ENCODE data around the gene MOGAT3.

Gene MOGAT3, protein sequence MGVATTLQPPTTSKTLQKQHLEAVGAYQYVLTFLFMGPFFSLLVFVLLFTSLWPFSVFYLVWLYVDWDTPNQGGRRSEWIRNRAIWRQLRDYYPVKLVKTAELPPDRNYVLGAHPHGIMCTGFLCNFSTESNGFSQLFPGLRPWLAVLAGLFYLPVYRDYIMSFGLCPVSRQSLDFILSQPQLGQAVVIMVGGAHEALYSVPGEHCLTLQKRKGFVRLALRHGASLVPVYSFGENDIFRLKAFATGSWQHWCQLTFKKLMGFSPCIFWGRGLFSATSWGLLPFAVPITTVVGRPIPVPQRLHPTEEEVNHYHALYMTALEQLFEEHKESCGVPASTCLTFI

DNA sequence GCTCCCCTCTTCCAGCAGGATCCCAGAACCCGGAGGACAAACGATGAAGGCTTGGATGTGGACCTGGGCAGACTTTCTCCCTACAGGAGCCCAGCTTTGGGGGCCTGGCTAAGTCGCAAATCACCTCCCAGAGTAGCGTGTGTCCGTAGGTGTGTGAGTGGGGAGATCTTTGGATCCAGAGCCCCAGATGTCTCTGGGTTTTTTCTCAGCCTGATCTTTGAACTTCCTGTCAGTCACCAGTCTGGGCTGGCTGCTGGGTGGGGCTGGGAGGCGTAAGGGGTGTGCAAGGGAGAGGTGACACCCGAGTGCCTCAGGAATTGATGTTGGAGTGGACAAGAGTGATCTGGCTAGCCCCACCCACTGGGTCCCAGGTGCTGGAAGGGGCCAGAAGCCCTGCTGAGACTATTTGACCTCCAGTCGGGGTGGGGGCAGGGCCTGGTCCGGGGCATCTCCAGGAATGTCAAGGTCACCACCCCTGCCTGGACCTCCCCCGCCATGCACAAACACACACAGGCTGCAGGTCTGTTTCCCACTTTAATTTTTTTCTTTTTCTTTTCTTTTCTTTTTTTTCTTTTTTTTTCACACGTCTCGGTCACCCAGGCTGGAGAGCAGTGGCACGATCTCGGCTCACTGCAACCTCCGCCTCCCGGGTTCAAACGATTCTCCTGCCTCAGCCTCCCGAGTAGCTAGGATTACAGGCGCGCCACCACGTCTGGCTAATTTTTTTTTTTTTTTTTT is at the start of gene MOGAT3:
MOGAT3 (minus strand) TSS at position 175 of the 738 bp plus-strand sequence. CDS start 182 bp downstream, outside the sequence.
- no peak for DNase-seq

DNA sequence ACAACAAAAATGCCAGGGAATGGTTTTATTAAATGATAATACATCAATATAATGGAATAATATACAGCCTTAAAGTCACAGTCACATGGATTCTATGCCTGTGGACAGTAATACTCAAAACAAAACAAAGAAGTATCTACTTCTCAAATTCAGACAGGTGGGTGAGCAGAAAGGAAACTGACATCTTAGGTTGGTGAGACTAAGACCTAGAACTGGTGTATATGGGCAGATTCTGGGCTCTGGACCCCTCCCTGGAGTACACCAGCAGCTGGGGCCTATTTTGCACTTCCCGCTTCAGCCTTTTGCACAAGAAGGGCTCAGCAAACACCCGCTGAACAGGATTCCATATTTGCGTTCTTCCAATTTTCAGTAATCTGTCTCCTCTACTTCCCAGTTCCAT is 49.5 kb upstream of the MOGAT3 start:
- DNase-seq, result no peak

DNA sequence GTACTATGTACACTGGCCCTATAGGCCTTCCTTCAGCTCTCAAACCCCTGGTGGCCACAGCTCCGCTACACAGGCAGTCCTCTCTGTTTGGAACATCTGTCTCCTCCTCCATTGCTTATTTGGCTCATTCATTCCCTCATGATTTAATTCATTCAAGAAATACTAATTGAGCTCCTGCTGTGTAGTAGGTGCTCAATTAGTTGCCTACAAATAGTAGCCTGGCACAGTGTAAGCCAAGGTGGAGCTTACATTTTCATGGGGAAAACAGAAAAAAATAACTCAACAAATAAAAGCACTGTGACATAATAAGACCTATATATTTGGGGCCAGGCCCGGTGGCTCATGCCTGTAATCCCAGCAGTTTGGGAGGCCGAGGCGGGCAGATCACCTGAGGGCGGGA is 47.4 kb upstream of the MOGAT3 start:
- no peak for DNase-seq

DNA sequence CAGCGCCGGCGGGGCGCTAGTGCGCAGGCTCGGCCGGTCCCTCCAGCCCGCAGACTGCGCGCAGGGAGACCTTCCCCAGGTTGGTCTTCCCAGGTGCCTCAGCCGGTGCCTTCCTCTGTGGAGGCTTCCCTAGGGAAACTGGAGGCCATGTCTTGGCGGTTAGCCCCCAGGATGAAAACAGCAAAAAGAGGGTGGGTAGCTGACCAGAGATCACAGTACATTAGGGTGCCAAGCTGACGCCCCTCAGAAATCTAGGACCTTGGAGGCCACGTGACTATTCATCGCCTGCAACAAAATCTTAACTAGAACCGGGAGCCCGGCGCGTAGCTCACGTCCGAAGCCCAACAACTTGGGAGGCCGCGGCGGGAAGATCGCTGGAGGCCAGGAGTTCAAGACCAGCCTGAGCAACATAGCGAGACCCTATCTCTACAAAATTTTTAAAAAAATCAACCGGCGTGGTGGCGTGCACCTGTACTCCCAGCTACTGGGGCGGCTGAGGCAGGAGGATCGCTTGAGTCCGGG is 44.4 kb upstream of the MOGAT3 start:
- DNase-seq, result no peak

DNA sequence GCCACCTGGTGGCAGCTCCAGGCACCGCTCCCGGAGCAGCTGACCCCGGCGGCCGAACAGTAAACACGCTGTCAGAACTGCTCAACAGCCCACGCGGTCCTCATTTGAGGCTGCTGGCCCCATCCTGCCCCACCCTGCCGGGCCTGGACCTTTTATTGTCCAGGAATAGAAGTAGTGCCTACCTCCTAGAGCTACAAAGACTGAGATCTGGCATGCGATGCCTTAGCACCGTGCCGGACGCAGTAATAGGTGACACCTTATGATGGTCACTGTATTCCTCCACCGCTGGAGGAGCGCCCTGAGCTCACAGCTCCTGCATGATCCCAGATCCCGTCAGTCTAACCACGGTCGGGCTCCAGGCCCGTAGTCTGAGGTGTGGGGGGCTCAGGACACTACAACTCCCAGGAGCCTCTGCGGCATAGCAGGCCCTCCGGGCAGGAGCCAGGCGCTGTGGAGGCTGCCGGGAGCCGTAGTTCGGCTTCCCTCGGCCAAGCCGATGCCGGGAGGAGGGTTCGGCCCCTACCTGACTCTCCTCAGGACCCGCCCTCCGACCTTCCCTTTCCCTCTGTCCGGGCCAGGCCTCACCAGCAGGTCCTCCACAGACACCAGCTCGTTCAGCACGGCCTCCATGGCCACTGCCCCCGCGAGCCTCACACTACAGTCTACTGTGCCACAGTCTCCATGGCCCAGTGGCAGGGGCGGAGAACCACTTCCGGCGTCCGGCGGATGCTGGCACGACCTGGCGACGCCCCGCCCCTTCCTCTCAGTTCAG is 43.7 kb upstream of the MOGAT3 start, which contains the start of gene FIS1:
FIS1 (minus strand) TSS at position 707 of the 772 bp plus-strand sequence; CDS start at position 630, 77 bp downstream.
- DNase-seq, result peak; percentile 96

DNA sequence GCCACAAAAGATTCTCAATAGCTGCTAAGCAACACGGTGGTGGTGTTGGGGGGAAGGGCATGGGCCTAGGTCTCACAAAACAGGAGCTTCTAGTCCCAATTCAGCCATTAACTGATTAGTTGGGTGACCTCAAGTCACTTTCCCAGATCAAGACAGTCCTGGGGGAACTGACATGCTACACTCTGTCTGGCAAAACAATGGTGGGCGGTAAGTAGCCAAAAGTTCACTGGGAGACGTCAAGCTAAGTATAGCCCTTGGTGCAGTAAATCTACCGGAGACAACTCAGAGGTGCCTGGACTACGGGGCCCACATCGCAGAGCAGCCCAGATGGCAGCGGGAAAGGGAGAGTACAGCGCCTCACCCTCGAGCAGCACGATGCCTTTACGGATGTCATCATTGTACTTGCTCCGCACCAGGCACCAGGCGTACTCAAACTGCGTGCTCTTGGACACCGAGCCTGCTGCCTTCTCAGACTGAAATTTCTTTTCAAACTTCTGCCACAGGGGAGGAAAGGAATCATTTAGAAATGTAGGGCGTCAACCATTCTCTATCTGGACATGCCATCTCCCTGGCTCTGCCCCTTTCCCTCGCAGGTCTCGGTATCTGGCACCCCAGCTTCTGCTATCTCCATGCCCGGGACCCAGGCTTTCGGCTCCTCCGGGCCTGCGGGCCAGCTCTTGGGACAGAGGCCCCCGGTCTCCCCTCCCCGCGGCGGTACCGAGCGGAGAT is 43.0 kb upstream of the MOGAT3 start:
- DNase-seq, result no peak

DNA sequence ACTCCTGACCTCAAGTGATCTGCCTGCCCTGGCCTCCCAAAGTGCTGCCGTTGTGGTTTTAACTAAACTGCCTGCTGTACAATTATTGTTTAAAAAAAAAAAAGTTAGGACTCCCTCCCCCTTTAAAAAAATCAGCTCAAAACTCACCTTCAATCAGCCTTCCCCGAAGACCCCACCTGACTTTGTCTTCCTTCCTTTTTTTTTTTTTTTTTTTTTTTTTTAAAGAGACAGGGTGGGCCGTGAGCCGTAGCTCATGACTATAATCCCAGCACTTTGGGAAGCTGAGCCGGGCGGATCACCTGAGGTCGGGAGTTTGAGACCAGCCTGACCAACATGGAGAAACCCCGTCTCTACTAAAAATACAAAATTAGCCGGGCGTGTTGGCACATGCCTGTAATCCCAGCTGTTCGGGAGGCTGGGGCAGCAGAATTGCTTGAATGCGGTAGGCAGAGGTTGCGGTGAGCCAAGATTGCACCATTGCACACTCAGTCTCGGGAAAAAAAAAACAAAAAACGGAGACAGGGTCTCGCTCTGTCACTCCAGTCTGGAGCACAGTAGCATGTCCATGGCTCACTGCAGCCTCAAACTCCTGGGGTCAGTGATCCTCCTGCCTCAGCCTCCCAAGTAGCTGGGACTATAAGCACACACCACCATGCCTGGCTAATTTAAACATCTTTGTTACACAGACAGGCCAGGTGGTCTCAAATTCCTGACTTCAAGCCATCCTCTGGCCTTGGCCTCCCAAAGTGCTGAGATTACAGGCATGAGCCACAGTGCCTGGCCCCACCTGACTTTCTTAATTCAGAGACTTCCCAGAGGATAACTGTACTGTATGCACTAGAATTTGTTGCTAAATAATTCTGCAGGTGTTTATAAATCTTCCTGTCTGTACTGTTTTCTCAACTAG is 40.9 kb upstream of the MOGAT3 start:
- no peak for DNase-seq

DNA sequence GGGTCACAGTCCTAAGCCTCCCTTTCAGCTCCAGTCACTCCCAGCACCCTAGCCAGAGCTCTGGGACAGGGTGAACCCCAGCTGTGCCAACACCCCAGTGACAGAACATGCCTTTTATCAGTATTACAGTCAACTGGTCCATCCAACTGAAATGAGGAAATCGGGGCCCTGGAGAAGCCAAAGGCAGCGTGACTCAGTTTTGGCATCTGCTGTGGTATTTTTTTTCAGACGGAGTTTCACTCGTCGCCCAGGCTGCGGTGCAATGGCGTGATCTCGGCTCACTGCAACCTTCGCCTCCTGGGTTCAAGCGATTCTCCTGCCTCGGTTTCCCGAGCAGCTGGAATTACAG is 40.2 kb upstream of the MOGAT3 start:
- DNase-seq, result no peak

DNA sequence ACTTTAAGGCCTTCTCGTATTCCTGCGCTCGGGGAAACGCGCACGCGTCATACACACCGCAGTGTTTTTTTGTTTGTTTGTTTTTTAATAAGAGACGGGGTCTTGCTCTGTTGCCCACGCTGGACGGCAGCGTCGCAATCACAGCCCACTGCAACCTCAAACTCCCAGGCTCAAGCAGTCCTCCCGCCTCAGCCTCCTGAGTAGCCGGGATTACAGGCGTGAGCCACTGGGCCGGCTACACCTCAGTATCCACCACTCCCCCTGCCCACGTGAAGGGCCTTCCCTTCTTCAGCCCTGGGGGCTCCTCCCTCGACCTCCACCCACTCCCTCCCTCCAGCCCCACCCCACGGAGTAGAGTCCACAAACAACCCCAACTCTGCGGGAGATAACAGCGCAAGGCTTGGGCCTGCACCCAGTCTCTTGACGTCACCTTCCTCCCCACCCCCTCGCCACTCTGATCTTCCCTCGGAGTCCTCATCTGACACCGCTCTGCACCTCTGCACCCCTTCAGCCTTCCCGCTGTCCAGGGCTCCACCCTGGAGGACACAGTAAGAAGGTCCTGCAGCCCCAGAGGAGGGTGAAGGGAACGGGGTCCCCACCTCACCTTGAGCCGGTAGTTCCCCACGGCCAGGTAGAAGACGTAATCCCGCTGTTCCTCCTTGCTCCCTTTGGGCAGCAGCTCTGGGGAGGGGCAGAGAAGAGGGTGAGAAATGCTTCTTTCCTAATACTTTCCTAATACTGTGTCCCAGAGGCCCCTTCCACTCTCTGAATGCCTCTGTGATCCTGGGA is 39.6 kb upstream of the MOGAT3 start:
- no peak for DNase-seq

DNA sequence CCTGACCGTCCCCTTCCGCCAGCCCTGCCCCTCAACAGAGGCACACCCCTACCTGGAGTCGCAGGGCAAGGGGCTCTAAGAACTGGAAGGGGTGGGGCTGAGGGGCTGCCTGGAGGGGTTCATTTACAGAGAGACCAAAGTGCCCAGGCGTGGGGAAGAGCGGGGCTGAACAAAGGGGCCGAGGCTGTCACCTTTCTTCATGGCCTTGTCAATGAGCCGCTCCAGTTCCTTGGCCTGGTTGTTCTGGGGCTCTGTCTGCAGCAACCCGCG is 39.0 kb upstream of the MOGAT3 start:
- no peak for DNase-seq

DNA sequence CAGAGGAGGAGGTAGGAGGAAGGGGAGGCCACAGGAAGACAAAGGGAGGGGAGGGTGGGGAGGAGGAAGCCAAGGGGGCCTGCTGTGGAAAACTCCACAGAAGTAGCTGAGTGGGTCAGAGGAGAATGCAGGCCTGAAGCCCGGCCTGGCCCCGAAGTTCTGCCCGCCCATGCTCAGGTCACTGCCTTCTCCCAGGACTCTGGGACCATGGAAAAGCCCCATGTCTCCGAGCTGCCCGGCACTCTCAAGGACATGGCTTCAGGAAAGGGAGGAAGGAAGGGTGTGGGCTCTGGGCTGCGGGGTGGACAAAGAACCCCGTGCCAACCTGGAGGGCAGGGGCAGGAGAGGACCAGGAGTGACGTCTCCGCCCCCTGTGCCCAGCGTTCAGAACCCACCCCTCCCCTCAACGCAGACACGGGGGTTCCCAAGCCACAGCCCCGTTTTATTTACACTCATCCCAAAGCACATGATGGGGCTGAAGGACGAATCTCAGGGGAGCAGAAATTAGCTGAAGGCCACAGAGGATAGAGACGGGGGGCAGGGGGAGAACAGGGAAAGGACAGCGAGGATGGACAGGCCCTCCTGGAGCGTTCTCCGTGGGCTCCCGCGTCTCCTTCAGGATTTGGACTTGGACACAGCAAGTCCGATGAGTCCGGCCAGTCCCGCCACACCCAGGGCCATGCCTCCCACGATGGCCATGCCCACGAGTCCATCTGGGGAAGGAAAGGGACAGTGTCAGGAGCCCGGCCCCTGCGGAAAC is 38.5 kb upstream of the MOGAT3 start:
- DNase-seq, result no peak

DNA sequence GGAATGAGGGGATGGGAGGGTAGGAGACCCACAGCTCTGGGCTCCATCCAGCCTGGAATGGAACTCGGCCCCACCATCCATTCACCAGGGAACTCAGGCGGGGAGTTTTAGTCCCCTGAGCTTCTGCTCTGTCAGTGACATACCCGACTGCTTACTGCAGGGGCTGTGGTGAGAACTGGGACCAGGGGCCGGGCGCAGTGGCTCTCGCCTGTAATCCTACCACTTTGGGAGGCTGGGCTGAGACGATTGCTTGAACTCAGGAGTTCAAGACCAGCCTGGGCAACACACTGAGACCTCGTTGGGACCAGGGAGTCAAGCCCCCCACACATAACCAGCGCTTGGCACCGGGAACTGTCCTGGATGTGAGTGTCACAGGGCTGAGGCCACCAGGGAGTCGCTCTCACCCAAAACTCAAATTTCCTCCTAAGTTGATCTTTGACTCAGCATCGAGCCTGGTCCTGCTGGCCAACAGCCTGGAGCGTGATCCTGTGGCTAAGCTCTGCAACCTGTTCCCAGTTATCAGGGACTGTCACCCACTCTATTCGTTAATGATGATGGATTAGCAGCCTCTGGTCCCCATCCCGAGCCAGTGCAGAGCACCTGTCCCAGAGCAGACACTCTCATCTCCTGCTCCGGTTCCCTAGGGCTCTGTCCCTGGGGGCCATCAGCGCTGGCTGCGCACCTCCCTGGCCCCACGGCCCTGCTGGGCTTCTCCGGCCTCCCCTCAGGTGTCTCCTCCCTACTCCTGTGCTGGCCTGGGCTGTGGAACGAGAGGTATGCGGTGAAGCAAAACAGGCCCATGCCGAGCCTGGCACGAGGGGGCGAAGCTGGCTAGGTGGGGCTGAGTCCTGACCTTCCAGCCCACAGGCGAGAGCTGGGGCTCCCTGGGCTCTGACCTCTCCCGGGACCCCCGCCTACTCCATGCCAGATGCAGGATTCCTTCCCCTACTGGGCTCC is 37.7 kb upstream of the MOGAT3 start:
- no peak for DNase-seq

DNA sequence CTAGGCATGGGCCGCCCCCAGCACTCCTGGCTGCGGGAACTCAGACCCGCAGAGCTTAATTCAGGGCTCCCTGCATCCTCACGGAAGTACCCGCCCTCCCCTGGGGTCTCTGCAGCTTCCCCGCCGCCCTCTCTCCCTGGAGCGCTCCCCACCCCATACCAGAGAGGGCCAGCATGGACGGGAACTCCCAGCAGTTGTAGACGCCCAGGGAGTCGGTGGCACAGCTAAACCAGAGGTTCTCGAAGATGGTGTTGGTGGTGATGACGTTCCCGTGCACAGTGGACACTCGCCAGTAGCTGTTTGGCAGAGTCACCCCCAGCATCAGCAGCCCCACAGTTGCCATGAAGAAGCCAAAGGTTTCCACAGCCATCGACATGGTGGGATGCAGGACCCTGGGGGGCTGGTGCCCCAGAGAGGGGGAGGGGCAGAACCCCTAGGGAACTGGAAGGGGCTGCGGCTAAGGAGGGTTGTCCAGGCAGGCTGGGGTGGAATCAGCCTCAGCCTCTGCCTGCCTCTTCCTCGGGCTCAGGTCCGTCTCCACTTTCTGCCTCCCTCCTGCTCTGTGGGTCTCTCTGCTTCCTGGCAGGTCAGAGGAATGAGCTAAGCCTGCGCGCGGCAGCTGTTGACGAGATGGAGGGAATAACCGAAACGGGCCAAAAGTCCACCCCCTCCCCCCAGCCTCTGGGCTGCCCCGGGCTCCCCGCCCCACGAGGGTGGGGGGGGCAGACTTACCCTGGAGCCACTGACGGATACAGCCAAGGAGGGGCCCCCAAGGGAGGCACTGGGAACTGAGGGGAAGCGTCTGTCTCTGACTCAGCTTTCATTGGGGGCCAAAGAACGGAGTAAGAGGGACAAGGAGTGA is 36.6 kb upstream of the MOGAT3 start, which contains the start of gene CLDN15:
CLDN15 (minus strand) TSS at position 597 of the 862 bp plus-strand sequence; CDS start at position 376, 221 bp downstream.
- DNase-seq, result peak; percentile 78

DNA sequence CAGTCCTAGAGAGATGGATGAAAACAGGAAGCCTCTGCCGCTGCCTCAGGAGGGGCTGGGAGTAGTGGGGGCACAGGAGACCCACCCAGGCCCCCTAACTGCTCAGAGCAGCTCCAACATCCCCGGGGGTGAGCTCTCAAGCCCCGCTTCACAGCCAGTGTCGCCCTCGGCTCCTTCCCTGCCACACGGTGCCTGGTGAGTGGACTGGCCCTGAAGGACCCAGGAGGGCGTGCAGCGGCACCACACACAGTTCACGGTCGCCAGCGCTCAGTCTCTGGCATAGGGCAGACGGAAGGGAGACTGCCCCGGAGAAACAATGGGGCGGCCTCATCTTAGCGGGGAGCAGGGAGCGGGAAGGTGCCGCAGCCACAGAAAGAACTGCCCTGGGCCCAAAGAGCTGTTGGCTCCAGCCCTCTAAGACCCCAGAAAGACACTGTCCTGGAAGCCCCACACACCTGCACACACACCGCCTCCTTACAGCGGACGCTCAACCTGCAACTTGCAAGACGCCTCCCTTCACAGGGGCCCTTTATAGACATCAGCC is 35.5 kb upstream of the MOGAT3 start:
- DNase-seq, result no peak

DNA sequence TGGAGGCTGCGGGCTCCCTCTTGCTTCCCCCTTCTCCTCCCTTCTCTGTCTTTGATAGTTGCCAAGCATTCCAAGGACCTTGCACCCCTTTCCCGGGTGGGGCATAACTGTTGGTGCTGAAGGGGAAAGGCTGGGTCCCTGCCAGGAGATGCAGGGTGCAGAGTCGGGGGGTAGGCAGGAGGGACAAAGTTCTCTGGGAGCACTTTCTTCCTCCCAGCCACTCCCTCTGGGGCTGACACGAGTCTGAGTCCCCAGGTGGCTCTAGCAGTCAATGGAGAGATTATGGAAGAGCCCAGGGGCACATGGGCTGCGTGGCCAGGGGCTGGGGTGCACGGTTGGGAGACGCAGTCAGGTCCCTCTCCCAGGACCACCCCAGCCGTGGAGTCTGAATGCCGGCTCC is 34.7 kb upstream of the MOGAT3 start:
- no peak for DNase-seq

DNA sequence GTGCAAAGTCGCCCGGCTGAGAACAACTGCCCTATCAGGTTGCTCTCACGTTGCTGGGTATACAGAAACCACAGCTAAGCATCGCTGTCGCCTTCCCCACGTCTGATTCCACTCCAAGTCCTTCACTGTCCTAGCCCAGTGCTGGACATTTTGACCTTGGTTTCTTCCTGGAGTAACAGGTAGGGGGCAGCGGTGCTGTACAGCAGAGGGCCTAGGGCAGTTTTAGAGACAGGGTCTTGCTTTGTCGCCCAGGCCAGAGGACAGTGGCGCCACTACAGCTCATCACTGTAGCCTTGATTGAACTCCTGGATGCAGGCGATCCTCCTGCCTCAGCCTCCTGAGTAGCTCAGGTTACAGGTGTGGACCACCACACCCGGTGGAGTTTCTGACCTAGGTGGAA is 34.2 kb upstream of the MOGAT3 start:
- no peak for DNase-seq

DNA sequence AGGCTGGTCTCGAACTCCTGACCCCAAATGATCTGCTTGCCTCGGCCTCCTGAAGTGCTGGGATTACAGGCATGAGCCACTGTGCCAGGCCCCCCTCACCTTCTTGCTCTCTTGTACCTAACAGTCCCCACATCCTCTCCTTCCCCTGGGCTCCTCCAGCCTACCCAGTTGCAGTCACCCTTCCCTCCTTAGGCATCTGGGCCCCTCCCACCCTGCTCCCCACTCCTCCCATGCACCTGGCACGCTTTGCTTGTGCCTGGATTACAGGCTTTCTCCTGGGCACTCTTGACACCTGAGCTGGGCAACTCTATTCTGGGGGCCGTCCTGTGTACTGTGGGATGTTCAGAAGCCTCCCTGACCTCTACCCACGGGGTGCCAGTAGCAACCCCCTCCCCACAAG is 33.8 kb upstream of the MOGAT3 start:
- no peak for DNase-seq

All from femur (tissue), 1 donor.